Sigmoid colon (tissue), 7 donors: ENCODE results near the gene BCAR3. TPM values are rescaled to one million over a fixed set of nuclear protein-coding genes. Genes with fewer than 3 reads are reported as not detected.
"Not testable (repeated sequence)": the region's sequence is repeated elsewhere in the genome, so short reads cannot be mapped to it uniquely, and the experiment has no call there.

Experiments
- DNase-seq: peaks from one replicate; pipeline ENCODE4 v3.0.0-alpha.2; 2019
- H3K27ac ChIP-seq, 4 donors: fragments of 200-600 bp; sonication (generic); one replicate each; pipeline ENCODE4 v1.5.1; 2016 to 2019; ENCODE audit warnings: mild to moderate bottlenecking in 1 of 4
- H3K27me3 ChIP-seq, 3 donors: fragments of 200-600 bp; sonication (generic); one replicate each; pipeline ENCODE4 v1.5.1; 2019; ENCODE audit warnings: mild to moderate bottlenecking in 1 of 3
- H3K36me3 ChIP-seq, 4 donors: fragments of 200-600 bp; sonication (generic); one replicate each; pipeline ENCODE4 v1.5.1; 2016 to 2019
- H3K4me1 ChIP-seq, 4 donors: fragments of 200-600 bp; sonication (generic); one replicate each; pipeline ENCODE4 v1.5.1; 2017 to 2019
- H3K4me3 ChIP-seq, 4 donors: fragments of 200-600 bp; sonication (generic); one replicate each; pipeline ENCODE4 v1.5.1; 2017 to 2019; ENCODE audit warnings: mild to moderate bottlenecking in 2 of 4, moderate library complexity in 1 of 4
- H3K9me3 ChIP-seq, 4 donors: fragments of 200-600 bp in 3 of 4; sonication (generic) in 3 of 4; one replicate each; pipeline versions ENCODE4 v1.5.1 to v1.6.1; 2013 to 2019
- EP300 ChIP-seq, 4 donors: sonication (generic); formaldehyde crosslinking; IDR thresholded peaks; one replicate each; pipeline ENCODE4 v1.6.1; 2017; ENCODE audit warnings: antibody characterized with exemption in 4 of 4
- POLR2A ChIP-seq, 2 donors: fragments of 450-650 bp; IDR thresholded peaks; one replicate each; pipeline ENCODE4 v1.6.1; 2016; ENCODE audit warnings: antibody characterized with exemption in 2 of 2, mild to moderate bottlenecking in 2 of 2, moderate library complexity in 2 of 2
- POLR2AphosphoS5 ChIP-seq, 4 donors: sonication (generic); formaldehyde crosslinking; IDR thresholded peaks; one replicate each; pipeline ENCODE4 v1.6.1; 2017; ENCODE audit warnings: antibody characterized with exemption in 4 of 4
- WGBS, 2 donors: extraction: QIAGEN DNeasy Blood & Tissue Kit; methylation state at CpG; one replicate each; pipeline ENCODE4 v1.1.7; 2013; 5-methylcytosine and 5-hydroxymethylcytosine counted together
- intact Hi-C: fragments of 100-400 bp; cut with DNase I; formaldehyde crosslinking; loops from one replicate; pipeline ENCODE4 v1.15.1; 2023
- polyA plus RNA-seq, 3 donors: library from polyadenylated mRNA; stranded (reverse); fragments of 200-250 nt; gene quantifications; one replicate each; pipeline ENCODE4 v1.2.3, GENCODE V29; 2013
- total RNA-seq, 4 donors: library from RNA; depleted of rRNA; stranded (reverse); fragments of >200 nt; gene quantifications; one replicate each; pipeline ENCODE4 v1.1.0, GENCODE V29; 2016
- TF ChIP-seq, protein P1 (sequence below), 4 experiments: fragments of 450-650 bp in 3 of 4; fragments of 200-600 bp in 1 of 4; IDR thresholded peaks; one replicate each; pipeline ENCODE4 v1.5.1; 2016 to 2019; ENCODE audit warnings: antibody characterized with exemption in 4 of 4, mild to moderate bottlenecking in 3 of 4, moderate library complexity in 2 of 4
- donor health status: healthy with polysubstance abuse.
- donor health status: Bipolar disorder and iron deficiency.
- donor health status: healthy.

The BCAR3 gene
- total and polyA plus RNA-seq, 7 donors, result 12.3 to 43.2 (median 22.1) TPM

DNA sequence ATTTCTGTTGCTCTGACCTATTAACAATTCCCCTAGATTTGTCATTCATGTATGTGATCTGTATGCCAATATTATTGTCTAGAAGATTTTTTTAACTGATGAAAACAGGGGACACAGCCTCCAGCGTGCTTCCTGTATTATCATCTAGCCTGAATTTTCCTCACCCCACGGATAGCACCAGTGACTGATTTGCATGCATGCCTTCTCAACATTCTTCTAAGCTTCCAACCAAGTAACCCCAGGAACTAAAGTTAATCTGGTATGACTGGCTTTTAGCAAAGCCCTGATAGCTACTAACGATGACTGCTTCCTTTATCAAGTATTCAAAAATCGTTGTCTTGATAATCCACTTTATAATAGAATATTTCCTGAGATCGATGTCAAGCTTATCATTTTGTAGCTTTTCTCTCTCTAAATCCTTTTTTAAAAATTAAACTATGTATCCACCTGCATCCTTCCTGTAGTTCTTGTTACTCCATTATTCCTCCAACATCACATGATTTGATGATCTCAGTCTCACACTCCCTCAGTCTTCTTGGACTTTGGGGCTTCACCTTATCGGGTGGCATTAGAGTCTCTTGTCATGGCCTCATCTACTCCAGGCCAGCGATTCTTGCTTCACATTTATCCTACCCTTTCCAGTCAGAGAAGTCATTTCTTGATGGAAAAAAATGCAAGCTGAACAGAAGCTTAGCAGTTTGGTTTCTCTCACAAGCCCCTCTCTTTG is 19.0 kb downstream of the BCAR3 start:
- Histone ChIP-seq H3K4me3 (peak overlapping the region in 1 of 4 donors; percentile 6), H3K4me1 (peaks cover 0 to 74% (median 70%) of the 10 kb centered on the region in 4 donors), H3K27ac (peak overlapping the region; percentile 71 to 86 (median 79)), H3K27me3 (no peaks in the 10 kb centered on the region), H3K9me3 (no peaks in the 10 kb centered on the region), H3K36me3 (no peaks in the 10 kb centered on the region)
- intact Hi-C loops, result no loop called here
- TF ChIP-seq, protein P1, sequence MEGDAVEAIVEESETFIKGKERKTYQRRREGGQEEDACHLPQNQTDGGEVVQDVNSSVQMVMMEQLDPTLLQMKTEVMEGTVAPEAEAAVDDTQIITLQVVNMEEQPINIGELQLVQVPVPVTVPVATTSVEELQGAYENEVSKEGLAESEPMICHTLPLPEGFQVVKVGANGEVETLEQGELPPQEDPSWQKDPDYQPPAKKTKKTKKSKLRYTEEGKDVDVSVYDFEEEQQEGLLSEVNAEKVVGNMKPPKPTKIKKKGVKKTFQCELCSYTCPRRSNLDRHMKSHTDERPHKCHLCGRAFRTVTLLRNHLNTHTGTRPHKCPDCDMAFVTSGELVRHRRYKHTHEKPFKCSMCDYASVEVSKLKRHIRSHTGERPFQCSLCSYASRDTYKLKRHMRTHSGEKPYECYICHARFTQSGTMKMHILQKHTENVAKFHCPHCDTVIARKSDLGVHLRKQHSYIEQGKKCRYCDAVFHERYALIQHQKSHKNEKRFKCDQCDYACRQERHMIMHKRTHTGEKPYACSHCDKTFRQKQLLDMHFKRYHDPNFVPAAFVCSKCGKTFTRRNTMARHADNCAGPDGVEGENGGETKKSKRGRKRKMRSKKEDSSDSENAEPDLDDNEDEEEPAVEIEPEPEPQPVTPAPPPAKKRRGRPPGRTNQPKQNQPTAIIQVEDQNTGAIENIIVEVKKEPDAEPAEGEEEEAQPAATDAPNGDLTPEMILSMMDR (IDR thresholded peaks at IDR 0.05), result no peak
- TF ChIP-seq POLR2A (IDR thresholded peaks at IDR 0.05) (no peak), POLR2AphosphoS5 (IDR thresholded peaks at IDR 0.05) (no peak), EP300 (IDR thresholded peaks at IDR 0.05) (no peak)
- no peak for DNase-seq
- WGBS, 2 donors, result 89 to 94% methylated on average over 7 of the region's 7 CpGs

DNA sequence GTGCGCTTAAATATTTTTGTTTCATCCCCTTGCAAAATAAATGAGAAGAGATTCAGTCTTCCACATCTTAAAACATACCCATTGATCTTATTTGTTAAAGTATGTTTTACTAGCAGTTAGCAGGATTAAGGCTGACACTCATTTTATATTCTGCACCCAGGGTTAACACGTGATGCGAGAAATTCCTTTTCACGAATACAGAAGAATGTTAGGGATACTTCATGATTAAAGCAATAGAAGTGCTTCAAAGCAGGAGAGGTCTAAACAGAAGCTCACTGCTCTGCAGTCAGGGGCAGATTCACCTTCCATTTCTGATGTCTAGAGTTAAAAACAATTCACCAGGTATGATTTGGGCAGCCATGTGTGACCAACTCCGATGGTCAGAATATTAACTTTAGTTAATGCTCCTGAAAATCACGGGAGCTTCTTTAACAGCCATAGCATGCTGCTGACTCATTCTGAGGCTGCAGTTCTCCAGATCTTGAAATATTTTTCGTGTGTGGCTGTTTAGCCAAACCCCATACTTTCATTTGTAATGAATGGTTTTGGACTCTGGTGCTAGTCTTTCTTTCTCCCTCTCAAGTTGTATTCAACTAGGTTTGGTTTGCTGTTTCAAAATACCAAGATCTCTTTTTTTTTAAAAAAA is 19.7 kb downstream of the BCAR3 start:
- Histone ChIP-seq H3K4me3 (peak overlapping the region in 2 of 4 donors; percentile 5 to 6), H3K9me3 (no peaks in the 10 kb centered on the region), H3K36me3 (no peaks in the 10 kb centered on the region), H3K4me1 (peaks cover 0 to 67% (median 63%) of the 10 kb centered on the region in 4 donors), H3K27me3 (no peaks in the 10 kb centered on the region), H3K27ac (peak overlapping the region; percentile 71 to 86 (median 79))
- intact Hi-C loops, result no loop called here
- peak in 2 of 4 donors; percentile 28 to 54 for TF ChIP-seq POLR2AphosphoS5 (IDR thresholded peaks at IDR 0.05)
- TF ChIP-seq EP300 (IDR thresholded peaks at IDR 0.05), result no peak
- 70 to 83% methylated on average over 7 of the region's 7 CpGs for WGBS, 2 donors
- DNase-seq, result no peak

DNA sequence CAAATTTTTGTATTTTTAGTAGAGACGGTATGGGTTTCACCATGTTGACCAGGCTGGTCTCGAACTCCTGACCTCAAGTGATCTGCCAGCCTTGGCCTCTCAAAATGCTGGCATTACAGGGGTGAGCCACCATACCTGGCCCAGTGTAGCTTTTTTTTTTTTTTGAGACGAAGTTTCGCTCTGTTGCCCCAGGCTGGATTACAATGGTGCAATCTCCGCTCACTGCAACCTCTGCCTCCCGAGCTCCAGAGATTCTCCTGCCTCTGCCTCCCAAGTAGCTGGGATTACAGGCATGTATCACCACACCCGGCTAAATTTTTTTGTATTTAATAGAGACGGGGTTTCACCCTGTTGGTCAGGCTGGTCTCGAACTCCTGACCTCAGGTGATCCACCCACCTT is 20.3 kb downstream of the BCAR3 start:
- DNase-seq, H3K27me3 ChIP-seq, H3K9me3 ChIP-seq, H3K4me3 ChIP-seq, H3K36me3 ChIP-seq, intact Hi-C loops: not testable (repeated sequence)
- Histone ChIP-seq H3K27ac (peak overlapping the region; percentile 71 to 86 (median 79)), H3K4me1 (peaks cover 0 to 62% (median 58%) of the 10 kb centered on the region in 4 donors)
- 97 to 98% methylated on average over 9 of the region's 9 CpGs for WGBS, 2 donors

DNA sequence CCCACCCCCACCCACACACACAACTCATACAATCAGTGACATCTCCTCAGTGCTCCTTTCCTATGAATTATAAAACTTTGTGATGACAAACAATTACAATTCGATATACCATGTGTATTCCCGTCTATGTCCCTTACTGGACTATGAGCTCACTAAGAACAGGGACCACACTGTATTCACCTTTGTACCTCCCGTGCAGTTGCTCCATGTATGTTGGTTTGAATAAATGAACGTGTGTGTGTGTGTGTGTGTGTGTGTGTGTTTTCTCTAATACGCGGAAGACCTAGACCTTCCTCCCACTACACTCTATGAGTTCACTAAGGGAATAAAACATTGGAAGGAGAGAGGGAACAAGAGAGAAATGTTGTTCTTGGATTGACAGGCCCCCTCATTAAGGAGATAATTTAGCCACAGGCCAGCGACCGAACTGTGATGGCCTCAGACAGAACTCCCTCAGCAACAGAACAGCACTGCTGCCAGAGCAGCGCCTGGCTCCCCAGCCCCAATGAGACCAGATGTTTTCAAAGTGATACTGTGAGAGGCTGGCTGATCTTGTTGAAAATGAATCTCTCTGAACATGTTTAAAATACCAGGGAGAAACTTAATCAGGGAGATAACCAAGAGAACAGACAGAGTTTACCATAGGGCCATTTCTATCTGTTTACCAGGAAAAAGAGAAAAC is 21.7 kb downstream of the BCAR3 start:
- Histone ChIP-seq H3K4me3 (no peak overlapping the region), H3K36me3 (no peaks in the 10 kb centered on the region), H3K9me3 (no peaks in the 10 kb centered on the region), H3K27me3 (no peaks in the 10 kb centered on the region), H3K4me1 (peaks cover 0 to 52% (median 44%) of the 10 kb centered on the region in 4 donors), H3K27ac (peak overlapping the region in 1 of 4 donors; percentile 86)
- 85 to 90% methylated on average over 9 of the region's 9 CpGs for WGBS, 2 donors
- intact Hi-C loops, result no loop called here
- DNase-seq, result no peak
- TF ChIP-seq EP300 (IDR thresholded peaks at IDR 0.05) (no peak), POLR2A (IDR thresholded peaks at IDR 0.05) (no peak), POLR2AphosphoS5 (IDR thresholded peaks at IDR 0.05) (no peak)
- TF ChIP-seq, protein P1 (IDR thresholded peaks at IDR 0.05), result no peak

DNA sequence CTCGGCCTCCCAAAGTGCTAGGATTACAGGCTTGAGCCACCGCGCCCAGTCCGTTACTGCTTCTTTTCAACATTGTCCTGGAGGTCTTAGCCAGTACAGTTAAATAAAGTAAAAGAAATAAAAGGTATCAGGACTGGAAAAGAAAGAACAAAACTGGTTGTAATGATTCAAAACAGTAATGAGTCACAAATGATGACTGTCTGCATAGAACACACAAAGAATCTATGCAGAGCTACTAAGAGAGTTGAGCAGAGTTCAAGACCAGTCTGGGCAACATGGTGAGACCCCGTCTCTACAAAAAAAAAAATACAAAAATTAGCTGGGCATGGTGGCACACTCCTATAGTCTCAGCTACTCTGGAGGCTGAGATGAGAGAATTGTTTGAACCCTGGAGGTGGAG is 23.4 kb downstream of the BCAR3 start:
- intact Hi-C loops, result no loop called here
- no peak overlapping the region for H3K27ac ChIP-seq
- H3K4me3 ChIP-seq, result no peak overlapping the region

More for the DNA sequence above, 23.4 kb downstream of the BCAR3 start:
- H3K27me3 ChIP-seq, result no peaks in the 10 kb centered on the region
- H3K4me1 ChIP-seq, result peaks cover 0 to 34% (median 28%) of the 10 kb centered on the region in 4 donors
- no peaks in the 10 kb centered on the region for H3K9me3 ChIP-seq
- no peak for DNase-seq
- H3K36me3 ChIP-seq, result no peaks in the 10 kb centered on the region
- 97 to 99% methylated on average over 5 of the region's 5 CpGs for WGBS, 2 donors
- no peak for TF ChIP-seq EP300 (IDR thresholded peaks at IDR 0.05)
- TF ChIP-seq, protein P1 (IDR thresholded peaks at IDR 0.05), result no peak
- TF ChIP-seq POLR2A (IDR thresholded peaks at IDR 0.05), result no peak
- TF ChIP-seq POLR2AphosphoS5 (IDR thresholded peaks at IDR 0.05), result no peak
